Brain pericyte (primary cell): ENCODE data around the gene EGFLAM.

Experiments used
- DNase-seq: peaks from one replicate; pipeline ENCODE4 v3.0.0-alpha.2; 2012; ENCODE audit warnings: low read depth, low spot score

The EGFLAM gene

GRCh38 chr5:38258319-38259061 lies at the start of gene EGFLAM:
TSS of gene EGFLAM (plus strand) at chr5:38258559. CDS start at chr5:38258755, 196 bp downstream.
- no peak for DNase-seq

- DNase-seq = no peak
These were observed 49.5 kb upstream of the EGFLAM start for GRCh38 chr5:38208782-38209378.

- no peak for DNase-seq
These were observed 47.5 kb upstream of the EGFLAM start for GRCh38 chr5:38210676-38211353.

GRCh38 chr5:38211354-38211710 lies 47.0 kb upstream of the EGFLAM start:
- no peak for DNase-seq

- DNase-seq = no peak
These were observed 46.1 kb upstream of the EGFLAM start for GRCh38 chr5:38212307-38212706.

- no peak for DNase-seq
These were observed 32.3 kb upstream of the EGFLAM start for GRCh38 chr5:38226091-38226490.

- DNase-seq = no peak
These were observed 29.4 kb upstream of the EGFLAM start for GRCh38 chr5:38228914-38229313.

- DNase-seq = no peak
These were observed 23.6 kb upstream of the EGFLAM start for GRCh38 chr5:38234737-38235136.

- no peak for DNase-seq
These were observed 20.7 kb upstream of the EGFLAM start for GRCh38 chr5:38237681-38238080.

- DNase-seq = no peak
These were observed 18.1 kb upstream of the EGFLAM start for GRCh38 chr5:38240212-38240611.

- no peak for DNase-seq
These were observed 16.7 kb upstream of the EGFLAM start for GRCh38 chr5:38241655-38242054.

GRCh38 chr5:38245307-38245706 lies 13.1 kb upstream of the EGFLAM start:
- DNase-seq = no peak

GRCh38 chr5:38249301-38249700 lies 9.1 kb upstream of the EGFLAM start:
- no peak for DNase-seq

GRCh38 chr5:38249812-38250211 lies 8.5 kb upstream of the EGFLAM start:
- DNase-seq = no peak

- DNase-seq = no peak
These were observed 7.5 kb upstream of the EGFLAM start for GRCh38 chr5:38250763-38251448.

GRCh38 chr5:38253759-38254158 lies 4.6 kb upstream of the EGFLAM start:
- DNase-seq = no peak

GRCh38 chr5:38257308-38258041 lies 884 bp upstream of the EGFLAM start:
- no peak for DNase-seq

- DNase-seq = no peak
These were observed 379 bp upstream of the EGFLAM start for GRCh38 chr5:38258042-38258318.

- no peak for DNase-seq
These were observed 876 bp downstream of the EGFLAM start for GRCh38 chr5:38259062-38259808.

- no peak for DNase-seq
These were observed 1.4 kb downstream of the EGFLAM start for GRCh38 chr5:38259809-38260160.

GRCh38 chr5:38263983-38264382 lies 5.6 kb downstream of the EGFLAM start:
- DNase-seq = no peak
